GM10248 (cell line): ENCODE data around the gene GOPC.

Source experiments
- CTCF ChIA-PET: fragments of 300-600 bp; sonication (Branson Sonifier 250); formaldehyde crosslinking; extraction: SDS; loops from one replicate; lab custom pipeline; 2021; ENCODE audit warnings: antibody characterized with exemption; lab: Yijun Ruan, JAX
- POLR2A ChIA-PET: fragments of 350-650 bp; sonication (Branson Sonifier 250); formaldehyde crosslinking; extraction: SDS; loops from one replicate; lab custom pipeline; 2020; ENCODE audit warnings: antibody characterized with exemption; lab: Yijun Ruan, JAX
- DNase-seq: peaks from one replicate; pipeline ENCODE4 v3.0.0; 2012; ENCODE audit errors: extremely low spot score
- TF ChIP-seq, protein P1 (sequence below): IDR thresholded peaks from 2 replicates; pipeline ENCODE4 v1.5.1; 2012; ENCODE audit warnings: mild to moderate bottlenecking, low read depth; ENCODE audit errors: extremely low read depth, missing control alignments, control extremely low read depth

Gene GOPC

DNA sequence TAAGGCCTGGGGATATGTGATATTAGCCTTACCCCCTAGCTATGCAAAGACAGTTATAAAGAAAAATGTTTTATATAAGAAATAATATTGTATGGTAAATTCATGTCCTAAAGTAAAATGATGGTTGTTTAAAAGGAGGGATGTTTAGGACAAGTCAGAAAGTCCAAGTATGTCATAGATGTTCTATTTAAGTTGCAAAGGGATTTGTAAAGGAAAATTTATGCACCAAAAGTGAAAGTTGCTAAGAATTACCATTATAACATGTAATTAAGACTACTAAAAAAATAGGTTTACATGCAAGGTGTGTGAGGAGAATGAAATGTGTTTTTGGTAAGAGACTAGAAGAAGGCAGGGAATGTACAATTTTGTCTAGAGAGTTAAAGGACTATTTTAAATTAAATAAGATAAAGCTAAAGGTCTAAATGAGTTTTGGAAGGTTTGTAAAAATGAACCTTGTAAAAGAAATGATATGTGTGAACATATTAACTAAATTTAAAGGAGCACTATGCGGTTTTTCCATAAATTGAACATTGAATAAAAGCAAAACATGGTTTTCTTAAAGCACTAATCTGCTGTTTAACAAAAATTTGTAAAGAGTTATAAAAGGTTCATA lies 22.7 kb upstream of the GOPC start:
- CTCF ChIA-PET, result interaction anchor here (1.2 to 1.4 kb wide), 3 partner anchors 13 to 175 kb away, joined by 3 to 5 read pairs (median 3); no protein-coding TSS in a partner anchor
- TF ChIP-seq, protein P1, sequence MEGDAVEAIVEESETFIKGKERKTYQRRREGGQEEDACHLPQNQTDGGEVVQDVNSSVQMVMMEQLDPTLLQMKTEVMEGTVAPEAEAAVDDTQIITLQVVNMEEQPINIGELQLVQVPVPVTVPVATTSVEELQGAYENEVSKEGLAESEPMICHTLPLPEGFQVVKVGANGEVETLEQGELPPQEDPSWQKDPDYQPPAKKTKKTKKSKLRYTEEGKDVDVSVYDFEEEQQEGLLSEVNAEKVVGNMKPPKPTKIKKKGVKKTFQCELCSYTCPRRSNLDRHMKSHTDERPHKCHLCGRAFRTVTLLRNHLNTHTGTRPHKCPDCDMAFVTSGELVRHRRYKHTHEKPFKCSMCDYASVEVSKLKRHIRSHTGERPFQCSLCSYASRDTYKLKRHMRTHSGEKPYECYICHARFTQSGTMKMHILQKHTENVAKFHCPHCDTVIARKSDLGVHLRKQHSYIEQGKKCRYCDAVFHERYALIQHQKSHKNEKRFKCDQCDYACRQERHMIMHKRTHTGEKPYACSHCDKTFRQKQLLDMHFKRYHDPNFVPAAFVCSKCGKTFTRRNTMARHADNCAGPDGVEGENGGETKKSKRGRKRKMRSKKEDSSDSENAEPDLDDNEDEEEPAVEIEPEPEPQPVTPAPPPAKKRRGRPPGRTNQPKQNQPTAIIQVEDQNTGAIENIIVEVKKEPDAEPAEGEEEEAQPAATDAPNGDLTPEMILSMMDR, result no peak
- POLR2A ChIA-PET, result no interaction called here
- DNase-seq, result no peak

DNA sequence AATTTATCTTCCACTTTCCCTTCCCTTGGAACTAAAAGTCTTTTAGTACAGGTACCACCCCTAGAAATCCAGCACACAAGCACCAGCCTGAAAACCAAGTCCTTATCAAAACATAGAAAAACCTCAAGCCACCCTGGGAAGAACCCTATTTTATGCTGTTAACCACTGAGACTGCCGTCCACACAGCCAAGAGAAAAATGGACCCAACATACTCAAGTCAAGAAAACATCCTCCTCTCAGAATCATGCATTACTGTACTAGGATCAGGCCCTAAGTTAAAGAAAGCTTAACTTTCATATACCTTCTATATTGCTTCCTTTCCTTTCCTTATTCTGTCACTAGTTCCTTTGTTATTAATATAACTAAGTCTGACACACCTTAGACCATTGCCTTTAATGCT lies 16.9 kb upstream of the GOPC start:
- CTCF ChIA-PET, result interaction anchor here (3.0 kb wide), 1 partner anchor 11 kb away, joined by 9 read pairs; no protein-coding TSS in a partner anchor
- TF ChIP-seq, protein P1, result no peak
- no peak for DNase-seq
- POLR2A ChIA-PET, result no interaction called here

DNA sequence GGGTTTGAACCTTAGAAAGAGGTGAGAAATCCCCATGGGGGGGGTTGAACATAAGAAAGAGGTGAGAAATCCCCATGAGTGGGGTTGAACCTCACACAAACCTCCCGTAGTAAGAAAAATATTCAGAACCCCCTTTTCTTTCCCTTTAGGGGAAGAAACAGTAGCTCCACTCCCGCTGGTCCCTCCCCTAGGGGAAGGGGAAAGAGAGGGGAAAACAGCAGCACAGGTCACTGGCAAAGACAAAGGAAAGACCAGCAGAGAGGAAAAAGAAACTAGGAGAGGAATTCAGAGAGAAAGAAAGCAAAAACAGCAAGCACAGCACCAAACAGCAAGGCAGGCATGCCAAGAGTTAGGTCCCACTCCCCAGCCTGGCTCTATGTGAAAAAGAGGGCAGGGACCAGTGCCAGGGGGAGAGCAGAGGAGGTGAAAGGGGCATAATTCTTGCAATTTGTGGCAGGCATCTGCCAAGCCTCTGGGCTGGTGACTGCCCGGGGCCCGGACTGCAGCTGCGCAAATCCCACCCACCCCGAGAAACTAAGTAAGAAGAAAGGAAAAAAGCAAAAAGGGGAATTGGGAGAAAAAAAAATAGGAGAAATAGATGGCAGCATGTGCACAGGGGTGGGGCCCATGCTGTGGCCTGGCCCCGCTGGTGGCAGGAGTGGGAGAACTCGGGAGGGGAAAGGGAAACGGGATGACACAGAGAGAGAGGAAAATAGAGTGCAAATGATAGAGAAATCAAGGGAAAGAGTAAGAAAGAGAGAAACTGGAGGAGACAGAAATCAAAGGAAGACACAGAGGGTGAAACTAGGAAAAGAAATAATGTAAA lies 15.1 kb upstream of the GOPC start:
- CTCF ChIA-PET, result interaction anchor here (0.8 to 3.0 kb wide), 2 partner anchors 13 kb away, joined by 3 to 9 read pairs; no protein-coding TSS in a partner anchor
- DNase-seq, result no peak
- POLR2A ChIA-PET, result no interaction called here
- TF ChIP-seq, protein P1, result no peak

DNA sequence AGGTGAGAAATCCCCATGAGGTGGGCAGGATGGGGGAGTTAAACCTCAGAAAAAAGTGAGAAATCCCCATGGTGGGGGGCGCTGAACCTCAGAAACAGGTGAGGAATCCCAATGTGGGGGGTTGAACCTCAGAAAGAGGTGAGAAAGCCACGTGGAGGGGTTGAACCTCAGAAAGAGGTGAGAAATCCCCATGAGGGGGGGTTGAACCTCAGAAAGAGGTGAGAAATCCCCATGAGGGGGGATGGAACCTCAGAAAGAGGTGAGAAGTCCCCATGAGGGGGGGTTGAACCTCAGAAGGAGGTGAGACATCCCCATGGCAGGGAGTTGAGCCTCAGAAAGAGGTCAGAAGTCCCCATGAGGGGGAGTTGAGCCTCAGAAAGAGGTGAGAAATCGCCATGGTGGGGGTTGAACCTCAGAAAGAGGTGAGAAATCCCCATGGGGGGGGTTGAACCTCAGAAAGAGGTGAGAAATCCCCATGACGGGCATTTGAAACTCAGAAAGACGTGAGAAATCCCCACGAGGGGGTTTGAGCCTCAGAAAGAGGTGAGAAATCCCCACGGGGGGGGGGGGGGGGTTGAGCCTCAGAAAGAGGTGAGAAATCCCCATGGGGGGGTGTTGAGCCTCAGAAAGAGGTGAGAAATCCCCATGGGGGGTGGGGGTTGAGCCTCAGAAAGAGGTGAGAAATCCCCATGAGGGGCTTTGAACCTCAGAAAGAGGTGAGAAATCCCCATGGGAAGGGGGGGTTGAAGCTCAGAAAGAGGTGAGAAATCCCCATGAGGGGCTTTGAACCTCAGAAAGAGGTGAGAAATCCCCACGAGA lies 14.3 kb upstream of the GOPC start:
- TF ChIP-seq, protein P1, result no peak
- ChIA-PET POLR2A (no interaction called here), CTCF (interaction anchor here (0.8 to 3.0 kb wide), 2 partner anchors 12 to 14 kb away, joined by 3 to 9 read pairs; no protein-coding TSS in a partner anchor)
- DNase-seq, result no peak

DNA sequence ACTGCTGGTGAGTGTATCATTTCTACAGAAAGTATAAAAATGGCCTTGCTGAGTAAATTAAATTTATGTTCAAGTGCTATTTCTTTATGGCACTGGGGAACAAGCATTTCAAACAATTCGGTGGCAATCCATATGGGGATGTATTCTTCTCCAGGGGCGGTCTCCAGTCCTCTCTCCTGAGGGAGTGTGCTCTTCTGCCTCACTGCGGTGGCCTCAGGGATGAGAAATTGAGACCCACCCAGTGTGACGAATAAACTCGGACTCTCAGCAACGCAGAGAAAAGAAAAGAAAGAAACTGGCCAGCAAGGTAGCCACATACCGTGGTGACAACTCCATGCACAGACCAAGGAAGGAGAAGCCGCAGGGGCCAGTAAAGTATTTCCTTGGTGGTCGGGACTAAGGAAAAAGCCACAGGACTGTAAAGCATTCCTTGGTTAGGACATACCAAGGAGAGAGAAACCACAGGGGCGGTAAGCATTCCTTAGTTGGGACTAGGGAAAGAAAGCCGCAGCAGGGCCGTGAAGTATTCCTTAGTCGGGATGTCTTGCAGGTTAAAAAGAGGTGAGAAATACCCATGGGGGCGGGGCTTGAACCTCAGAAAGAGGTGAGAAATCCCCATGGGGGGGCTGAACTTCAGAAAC lies 13.6 kb upstream of the GOPC start:
- CTCF ChIA-PET, result interaction anchor here (3.4 kb wide), 1 partner anchor 11 kb away, joined by 15 read pairs; no protein-coding TSS in a partner anchor
- TF ChIP-seq, protein P1, result no peak
- POLR2A ChIA-PET, result no interaction called here
- no peak for DNase-seq
